GM12892 (cell line): Measurements from ENCODE around the gene SUPT3H.

Experiments used
- POLR2A ChIP-seq: IDR thresholded peaks from 2 replicates; pipeline ENCODE4 v1.6.1; 2011; ENCODE audit warnings: low read depth, low read length, control low read depth
- POLR2AphosphoS5 ChIP-seq: IDR thresholded peaks from 2 replicates; pipeline ENCODE4 v1.6.1; 2011; ENCODE audit warnings: low read depth, low read length, control low read depth
- TAF1 ChIP-seq: IDR thresholded peaks from 2 replicates; pipeline ENCODE4 v1.6.1; 2011; ENCODE audit warnings: low read depth, mild to moderate bottlenecking, control low read depth, low read length, borderline replicate concordance

DNA sequence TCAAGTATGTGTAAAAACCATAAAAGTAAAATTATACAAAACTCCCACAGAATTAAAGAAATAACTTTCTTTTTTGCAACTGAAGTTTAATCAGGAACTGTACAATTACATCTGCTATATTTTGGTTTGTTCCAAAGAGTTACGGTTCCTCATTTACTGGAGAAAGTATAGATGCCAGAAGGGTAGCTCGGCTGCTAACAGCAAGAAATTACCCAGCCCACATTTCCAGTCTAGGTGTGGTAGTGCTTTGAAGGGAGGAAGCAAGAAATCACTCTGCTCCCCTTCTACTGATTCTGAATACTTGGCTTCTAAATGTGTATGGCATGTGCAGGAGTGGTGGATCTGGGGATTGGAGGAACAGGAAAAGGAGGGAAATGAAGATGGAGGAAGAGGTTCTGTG is 549.0 kb downstream of the SUPT3H start:
- TF ChIP-seq TAF1 (no peak), POLR2AphosphoS5 (no peak), POLR2A (no peak)
